ENCODE data around the gene PSMG3. TPM values are rescaled to one million over a fixed set of nuclear protein-coding genes. Genes with fewer than 3 reads are reported as not detected.

The PSMG3 gene
- total and polyA plus RNA-seq, 2 experiments from 2014 or later = 28.3 to 84.8 TPM

- Histone ChIP-seq H3K27ac (ENCODE audit: low read depth) (no peak overlapping the region), H3K4me3 (no peak overlapping the region), H3K4me2 (no peak overlapping the region), H2AFZ (no peak overlapping the region), H3K4me1 (ENCODE audit: insufficient read depth) (no peaks in the 10 kb centered on the region), H3K27me3 (ENCODE audit: insufficient read depth) (no peaks in the 10 kb centered on the region), H3K79me2 (replicated peaks; ENCODE audit: insufficient read depth) (no peaks in the 10 kb centered on the region), H3K36me3 (ENCODE audit: insufficient read depth) (no peaks in the 10 kb centered on the region), H4K20me1 (replicated peaks; ENCODE audit: insufficient read depth) (no peaks in the 10 kb centered on the region), H3K9me2 (ENCODE audit: insufficient read depth) (no peaks in the 10 kb centered on the region), H3F3A (replicated peaks; ENCODE audit: low read depth) (no peaks in the 10 kb centered on the region)
- ATAC-seq (no peak), DNase-seq (ENCODE audit: low spot score) (no peak)
- Mint-ChIP-seq H3K27me3 (ENCODE audit: insufficient read depth, low read depth, poor library complexity) (peaks cover 1% of the 10 kb centered on the region), H3K4me1 (peaks cover 2% of the 10 kb centered on the region; the same call in 1 of the 3 replicates), H3K36me3 (ENCODE audit: low read depth) (no peaks in the 10 kb centered on the region), H3K9me3 (no peaks in the 10 kb centered on the region), H3K27ac (no peak overlapping the region), H3K4me3 (no peak overlapping the region)
- no peak for TF ChIP-seq ZNF331 (CRISPR knock-in tag; IDR thresholded peaks at IDR 0.05; ENCODE audit: low read depth)
- no peak for TF ChIP-seq STAT1 (IDR thresholded peaks at IDR 0.05; ENCODE audit: unreplicated experiment)
- no peak for TF ChIP-seq REST (IDR thresholded peaks at IDR 0.05; ENCODE audit: unreplicated experiment)
- no peak for TF ChIP-seq ZNF114 (CRISPR knock-in tag; IDR thresholded peaks at IDR 0.05)
- no peak for TF ChIP-seq EZH2 (IDR thresholded peaks at IDR 0.05; ENCODE audit: low read depth, unreplicated experiment)
- no peak for TF ChIP-seq NANOG (IDR thresholded peaks at IDR 0.05; ENCODE audit: borderline replicate concordance)
- TF ChIP-seq CREB1 (CRISPR knock-in tag; IDR thresholded peaks at IDR 0.05; ENCODE audit: low read depth) = no peak
- TF ChIP-seq POLR2AphosphoS5 (IDR thresholded peaks at IDR 0.05; ENCODE audit: low read depth) = no peak
- no peak for TF ChIP-seq ETS1 (IDR thresholded peaks at IDR 0.05)
- TF ChIP-seq ZNF462 (CRISPR knock-in tag; IDR thresholded peaks at IDR 0.05) = no peak
- no peak for TF ChIP-seq JUNB (IDR thresholded peaks at IDR 0.05; ENCODE audit: unreplicated experiment)
- no peak for TF ChIP-seq EZH2phosphoT487 (IDR thresholded peaks at IDR 0.05; ENCODE audit: unreplicated experiment)
- TF ChIP-seq, protein P1, sequence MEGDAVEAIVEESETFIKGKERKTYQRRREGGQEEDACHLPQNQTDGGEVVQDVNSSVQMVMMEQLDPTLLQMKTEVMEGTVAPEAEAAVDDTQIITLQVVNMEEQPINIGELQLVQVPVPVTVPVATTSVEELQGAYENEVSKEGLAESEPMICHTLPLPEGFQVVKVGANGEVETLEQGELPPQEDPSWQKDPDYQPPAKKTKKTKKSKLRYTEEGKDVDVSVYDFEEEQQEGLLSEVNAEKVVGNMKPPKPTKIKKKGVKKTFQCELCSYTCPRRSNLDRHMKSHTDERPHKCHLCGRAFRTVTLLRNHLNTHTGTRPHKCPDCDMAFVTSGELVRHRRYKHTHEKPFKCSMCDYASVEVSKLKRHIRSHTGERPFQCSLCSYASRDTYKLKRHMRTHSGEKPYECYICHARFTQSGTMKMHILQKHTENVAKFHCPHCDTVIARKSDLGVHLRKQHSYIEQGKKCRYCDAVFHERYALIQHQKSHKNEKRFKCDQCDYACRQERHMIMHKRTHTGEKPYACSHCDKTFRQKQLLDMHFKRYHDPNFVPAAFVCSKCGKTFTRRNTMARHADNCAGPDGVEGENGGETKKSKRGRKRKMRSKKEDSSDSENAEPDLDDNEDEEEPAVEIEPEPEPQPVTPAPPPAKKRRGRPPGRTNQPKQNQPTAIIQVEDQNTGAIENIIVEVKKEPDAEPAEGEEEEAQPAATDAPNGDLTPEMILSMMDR (conservative IDR thresholded peaks at IDR 0.05; ENCODE audit: low read depth in 2 of 2) = no peak
Observed at GRCh38 chr7:1546274-1546908, 23.4 kb downstream of the PSMG3 start.
